GM18502 (cell line): ENCODE measurements around the gene IFNA2.
"Not testable (repeated sequence)": the region's sequence is repeated elsewhere in the genome, so short reads cannot be mapped to it uniquely, and the experiment has no call there.

Experiments used
- ATAC-seq: cut with Tn5 transposase; IDR thresholded peaks from one replicate; pipeline ENCODE4 v1.9.1; 2021; ENCODE audit warnings: mild to moderate bottlenecking; ENCODE audit not compliant: unreplicated experiment, poor library complexity

Gene IFNA2

GRCh38 chr9:21385131-21385670 is at the start of gene IFNA2:
TSS of gene IFNA2 (minus strand) at chr9:21385398. CDS start at chr9:21385329, 69 bp downstream.
- ATAC-seq, result no peak

- ATAC-seq, result not testable (repeated sequence)
Observed at GRCh38 chr9:21435015-21435383, 49.8 kb upstream of the IFNA2 start.

GRCh38 chr9:21434202-21435014 is 49.2 kb upstream of the IFNA2 start:
- peak; percentile 44 for ATAC-seq

GRCh38 chr9:21432672-21433425 is 47.7 kb upstream of the IFNA2 start:
- peak; percentile 61 for ATAC-seq

GRCh38 chr9:21429191-21429590 is 44.0 kb upstream of the IFNA2 start:
- no peak for ATAC-seq

- ATAC-seq, result peak; percentile 66
Observed at GRCh38 chr9:21428235-21428634, 43.0 kb upstream of the IFNA2 start.

- ATAC-seq, result no peak
Observed at GRCh38 chr9:21415493-21416267, 30.5 kb upstream of the IFNA2 start.

- no peak for ATAC-seq
Observed at GRCh38 chr9:21414220-21414940, 29.2 kb upstream of the IFNA2 start.

GRCh38 chr9:21413624-21414023 is 28.4 kb upstream of the IFNA2 start:
- ATAC-seq, result no peak

- no peak for ATAC-seq
Observed at GRCh38 chr9:21413151-21413550, 28.0 kb upstream of the IFNA2 start.

GRCh38 chr9:21412107-21412506 is 26.9 kb upstream of the IFNA2 start:
- ATAC-seq, result peak; percentile 89

- no peak for ATAC-seq
Observed at GRCh38 chr9:21408817-21409216, 23.6 kb upstream of the IFNA2 start, which contains the start of gene IFNA8. TSS of gene IFNA8 (plus strand) at chr9:21409117. CDS start at chr9:21409177, 60 bp downstream.

- no peak for ATAC-seq
Observed at GRCh38 chr9:21404146-21404545, 18.9 kb upstream of the IFNA2 start.

- ATAC-seq, result peak; percentile 65
Observed at GRCh38 chr9:21402386-21403251, 17.4 kb upstream of the IFNA2 start.

GRCh38 chr9:21399956-21400355 is 14.8 kb upstream of the IFNA2 start:
- ATAC-seq, result no peak

GRCh38 chr9:21398955-21399489 is 13.8 kb upstream of the IFNA2 start:
- no peak for ATAC-seq

GRCh38 chr9:21395778-21396717 is 10.8 kb upstream of the IFNA2 start:
- peak; percentile 82 for ATAC-seq
